GM12873 (cell line): ENCODE measurements around the gene NYNRIN.

Experiments
- CTCF ChIP-seq: IDR thresholded peaks from 2 replicates; pipeline ENCODE4 v1.5.1; 2012; ENCODE audit warnings: low read depth, mild to moderate bottlenecking, moderate library complexity, low read length, control low read depth; ENCODE audit not compliant: insufficient read depth; ENCODE audit errors: missing control alignments

Gene NYNRIN

GRCh38 chr14:24422694-24423601 is 24.1 kb downstream of the NYNRIN start:
- TF ChIP-seq CTCF, result no peak

GRCh38 chr14:24425704-24426103 is 26.9 kb downstream of the NYNRIN start:
- TF ChIP-seq CTCF, result no peak

- TF ChIP-seq CTCF, result no peak
Measured at GRCh38 chr14:24426150-24426911, 27.5 kb downstream of the NYNRIN start.

- no peak for TF ChIP-seq CTCF
Measured at GRCh38 chr14:24426912-24427536, 28.2 kb downstream of the NYNRIN start.

- no peak for TF ChIP-seq CTCF
Measured at GRCh38 chr14:24427537-24428508, 29.0 kb downstream of the NYNRIN start.

GRCh38 chr14:24428628-24429394 is 30.0 kb downstream of the NYNRIN start:
- no peak for TF ChIP-seq CTCF
